ENCODE results near the gene PNRC2. TPM values are rescaled to one million over a fixed set of nuclear protein-coding genes. Genes with fewer than 3 reads are reported as not detected.
A peak's percentile ranks its signal among the peaks of the same experiment; 100 is the strongest.

Gene PNRC2
- total RNA-seq, 1 experiment from 2014 or later, result 67.7 TPM

- intact Hi-C loops (cut with micrococcal nuclease; ENCODE audit: unreplicated experiment), result loop anchor here (2.0 to 5.0 kb wide), 6 partner anchors 37 to 182 kb away; partner anchors contain the start of genes FUCA1 and PITHD1
- TSS peak; percentile 87 for BruUV-seq (replicated peaks)
- H3F3A ChIP-seq (ENCODE audit: insufficient read depth, low read depth), result peaks cover 39% of the 10 kb centered on the region
- H2AFZ ChIP-seq, result peak overlapping the region; percentile 80
- ChIA-PET POLR2A (ENCODE audit: unreplicated experiment) (interaction anchor here (0.6 to 1.3 kb wide), 3 partner anchors 21 to 361 kb away, joined by 6 to 8 read pairs (median 7); partner anchors contain the start of genes GRHL3 and SRSF10), CTCF (no interaction called here)
- no peaks in the 10 kb centered on the region for H3K9me3 ChIP-seq (ENCODE audit: insufficient read depth, low read depth)
- peaks cover 11% of the 10 kb centered on the region; the same call in 1 of the 2 replicates for H3K36me3 ChIP-seq (ENCODE audit: low read depth)
- peaks cover 7% of the 10 kb centered on the region; the same call in 1 of the 2 replicates for H4K20me1 ChIP-seq (ENCODE audit: insufficient read depth)
- H3K9me2 ChIP-seq (ENCODE audit: insufficient read depth), result no peaks in the 10 kb centered on the region
- TF ChIP-seq EZH2 (IDR thresholded peaks at IDR 0.05; ENCODE audit: low read depth) (no peak), CTCF (conservative IDR thresholded peaks at IDR 0.05) (no peak)
- H3K27ac ChIP-seq, result peak overlapping the region; percentile 91
- peaks cover 48% of the 10 kb centered on the region for H3K4me1 ChIP-seq (replicated peaks; ENCODE audit: insufficient read depth)
- H3K79me2 ChIP-seq (ENCODE audit: low read depth), result peaks cover 24% of the 10 kb centered on the region
- peak; percentile 75 to 80 for DNase-seq
- H3K27me3 ChIP-seq (ENCODE audit: insufficient read depth, low read depth), result no peaks in the 10 kb centered on the region
- H3K4me2 ChIP-seq, result peak overlapping the region; percentile 97
- peak overlapping the region; percentile 97 for H3K4me3 ChIP-seq
These were observed 693 bp upstream of the PNRC2 start for GRCh38 chr1:23958810-23959460.

DNA sequence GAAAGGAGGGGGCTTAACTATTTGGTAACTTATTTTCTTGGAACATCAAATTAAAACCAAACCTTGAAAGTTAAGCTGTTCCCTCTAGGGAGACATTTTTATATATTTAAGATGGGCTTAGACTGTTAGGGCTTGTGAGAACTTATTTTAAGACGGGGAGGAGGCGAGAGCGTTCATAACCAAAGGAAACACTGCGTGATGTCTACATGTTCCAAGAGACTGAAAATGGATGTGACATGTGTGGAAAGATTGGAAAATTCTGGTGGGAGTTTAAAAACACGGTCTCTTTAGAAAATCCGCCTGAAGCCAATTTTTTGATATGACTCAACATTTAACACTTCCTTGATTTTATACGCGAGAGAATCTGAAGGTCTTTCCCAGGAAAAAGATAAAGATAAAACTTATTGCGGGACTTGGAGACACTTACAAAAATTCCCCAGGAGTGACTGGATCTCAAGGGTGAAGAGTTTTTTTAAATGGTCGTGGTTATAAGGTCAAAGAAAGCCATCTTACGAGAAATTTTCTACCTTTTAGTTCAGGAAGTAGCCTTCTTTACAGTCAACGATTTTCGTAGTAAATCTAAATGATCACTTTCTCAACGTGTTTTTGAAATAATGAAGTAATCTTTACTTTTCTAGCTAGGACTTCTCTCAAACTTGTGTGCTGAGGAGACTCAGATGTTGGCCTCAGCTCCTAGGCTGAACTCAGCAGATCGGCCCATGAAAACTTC, 828 bp downstream of the PNRC2 start:
- no peak for TF ChIP-seq EZH2 (IDR thresholded peaks at IDR 0.05; ENCODE audit: low read depth)
- TF ChIP-seq CTCF (conservative IDR thresholded peaks at IDR 0.05), result no peak
- Histone ChIP-seq H3F3A (ENCODE audit: insufficient read depth, low read depth) (peaks cover 55% of the 10 kb centered on the region), H3K4me1 (replicated peaks; ENCODE audit: insufficient read depth) (peaks cover 38% of the 10 kb centered on the region), H2AFZ (0 out of 2 replicates have a peak overlapping the region, but pooled peaks have one; percentile 55), H3K9me3 (ENCODE audit: insufficient read depth, low read depth) (no peaks in the 10 kb centered on the region), H3K36me3 (ENCODE audit: low read depth) (peaks cover 19% of the 10 kb centered on the region; the same call in 1 of the 2 replicates), H3K4me3 (peak overlapping the region; percentile 97), H3K27ac (peak overlapping the region; percentile 91), H3K27me3 (ENCODE audit: insufficient read depth, low read depth) (no peaks in the 10 kb centered on the region), H3K79me2 (ENCODE audit: low read depth) (peaks cover 24% of the 10 kb centered on the region), H4K20me1 (ENCODE audit: insufficient read depth) (peaks cover 7% of the 10 kb centered on the region; the same call in 1 of the 2 replicates), H3K9me2 (ENCODE audit: insufficient read depth) (no peaks in the 10 kb centered on the region), H3K4me2 (peak overlapping the region; percentile 97)
- ChIA-PET POLR2A (ENCODE audit: unreplicated experiment) (interaction anchor here (0.5 to 1.3 kb wide), 4 partner anchors 20 to 431 kb away, joined by 3 to 8 read pairs (median 6); partner anchors contain the start of genes PITHD1 and SRSF10), CTCF (no interaction called here)
- no TSS peak for BruUV-seq (replicated peaks)
- DNase-seq, result no peak
- intact Hi-C loops (cut with micrococcal nuclease; ENCODE audit: unreplicated experiment), result loop anchor here (2.0 kb wide), 1 partner anchor 20 kb away; the partner anchor contains the start of gene SRSF10

DNA sequence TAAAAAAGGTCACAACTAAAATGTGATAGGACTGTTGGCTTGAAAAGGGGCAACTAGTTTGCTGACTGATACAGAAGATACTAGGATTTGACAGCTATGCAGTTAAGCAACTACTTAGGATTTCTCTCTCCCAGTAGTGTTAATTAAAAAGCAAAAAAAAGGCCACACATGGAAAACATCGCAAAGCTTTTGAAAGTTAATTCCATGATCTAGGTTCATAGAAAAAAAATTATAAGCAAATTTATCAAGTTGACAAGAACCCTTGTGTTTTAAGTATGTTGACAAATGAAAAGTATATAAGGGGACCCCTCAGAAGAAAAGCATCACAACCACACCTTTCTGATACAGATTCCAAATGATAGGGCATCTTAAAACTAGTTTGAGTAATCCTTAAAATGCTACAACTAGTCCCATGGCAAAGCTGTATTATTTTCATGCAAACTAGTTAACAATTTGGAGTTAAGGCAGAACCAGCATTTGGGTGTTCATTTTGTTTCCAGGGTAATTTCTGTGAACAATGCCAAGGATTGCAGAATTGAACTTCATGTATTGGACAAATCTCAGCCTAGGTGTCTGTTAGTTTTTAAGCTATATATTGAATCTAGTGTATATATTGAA, 4.1 kb downstream of the PNRC2 start:
- Histone ChIP-seq H3K4me3 (no peak overlapping the region), H3K79me2 (ENCODE audit: low read depth) (peaks cover 24% of the 10 kb centered on the region), H3K9me3 (ENCODE audit: insufficient read depth, low read depth) (no peaks in the 10 kb centered on the region), H3K4me2 (no peak overlapping the region), H3K36me3 (ENCODE audit: low read depth) (peaks cover 26% of the 10 kb centered on the region; the same call in 1 of the 2 replicates), H3K27me3 (ENCODE audit: insufficient read depth, low read depth) (no peaks in the 10 kb centered on the region), H3K4me1 (replicated peaks; ENCODE audit: insufficient read depth) (peaks cover 9% of the 10 kb centered on the region), H4K20me1 (ENCODE audit: insufficient read depth) (peaks cover 7% of the 10 kb centered on the region; the same call in 1 of the 2 replicates), H3F3A (ENCODE audit: insufficient read depth, low read depth) (peaks cover 53% of the 10 kb centered on the region), H2AFZ (no peak overlapping the region), H3K9me2 (ENCODE audit: insufficient read depth) (no peaks in the 10 kb centered on the region), H3K27ac (peak overlapping the region; percentile 47)
- no peak for DNase-seq
- BruUV-seq (replicated peaks), result no TSS peak
- intact Hi-C loops (cut with micrococcal nuclease; ENCODE audit: unreplicated experiment), result no loop called here
- CTCF ChIA-PET, result no interaction called here
- POLR2A ChIA-PET (ENCODE audit: unreplicated experiment), result interaction anchor here (0.6 to 0.7 kb wide), 3 partner anchors 16 to 1791 kb away, joined by 3 to 4 read pairs (median 3); no protein-coding TSS in a partner anchor
- TF ChIP-seq CTCF (conservative IDR thresholded peaks at IDR 0.05) (no peak), EZH2 (IDR thresholded peaks at IDR 0.05; ENCODE audit: low read depth) (no peak)

Data from PC-9 (cell line).